ENCODE results near the gene LIN54. TPM values are rescaled to one million over a fixed set of nuclear protein-coding genes. Genes with fewer than 3 reads are reported as not detected.

The LIN54 gene
- total and polyA plus RNA-seq, 2 of the 13 experiments (the other 11 are each of a cell fraction or from before 2014, with no cell fraction given) = 25.2 to 32.9 TPM

GRCh38 chr4:82898322-82899243 is 112.0 kb downstream of the LIN54 start (continued):
- TF ChIP-seq, protein P1, sequence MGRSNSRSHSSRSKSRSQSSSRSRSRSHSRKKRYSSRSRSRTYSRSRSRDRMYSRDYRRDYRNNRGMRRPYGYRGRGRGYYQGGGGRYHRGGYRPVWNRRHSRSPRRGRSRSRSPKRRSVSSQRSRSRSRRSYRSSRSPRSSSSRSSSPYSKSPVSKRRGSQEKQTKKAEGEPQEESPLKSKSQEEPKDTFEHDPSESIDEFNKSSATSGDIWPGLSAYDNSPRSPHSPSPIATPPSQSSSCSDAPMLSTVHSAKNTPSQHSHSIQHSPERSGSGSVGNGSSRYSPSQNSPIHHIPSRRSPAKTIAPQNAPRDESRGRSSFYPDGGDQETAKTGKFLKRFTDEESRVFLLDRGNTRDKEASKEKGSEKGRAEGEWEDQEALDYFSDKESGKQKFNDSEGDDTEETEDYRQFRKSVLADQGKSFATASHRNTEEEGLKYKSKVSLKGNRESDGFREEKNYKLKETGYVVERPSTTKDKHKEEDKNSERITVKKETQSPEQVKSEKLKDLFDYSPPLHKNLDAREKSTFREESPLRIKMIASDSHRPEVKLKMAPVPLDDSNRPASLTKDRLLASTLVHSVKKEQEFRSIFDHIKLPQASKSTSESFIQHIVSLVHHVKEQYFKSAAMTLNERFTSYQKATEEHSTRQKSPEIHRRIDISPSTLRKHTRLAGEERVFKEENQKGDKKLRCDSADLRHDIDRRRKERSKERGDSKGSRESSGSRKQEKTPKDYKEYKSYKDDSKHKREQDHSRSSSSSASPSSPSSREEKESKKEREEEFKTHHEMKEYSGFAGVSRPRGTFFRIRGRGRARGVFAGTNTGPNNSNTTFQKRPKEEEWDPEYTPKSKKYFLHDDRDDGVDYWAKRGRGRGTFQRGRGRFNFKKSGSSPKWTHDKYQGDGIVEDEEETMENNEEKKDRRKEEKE (IDR thresholded peaks at IDR 0.05) = no peak
- TF ChIP-seq FOSL2 (CRISPR knock-in tag; IDR thresholded peaks at IDR 0.05) (peak; percentile 36; the same call in 1 of the 2 replicates), ZNF780A (CRISPR knock-in tag; IDR thresholded peaks at IDR 0.05) (no peak), PREB (CRISPR knock-in tag; IDR thresholded peaks at IDR 0.05) (no peak), NR2F6 (IDR thresholded peaks at IDR 0.05) (no peak), NR2F6 (CRISPR knock-in tag; IDR thresholded peaks at IDR 0.05) (no peak), ZNF205 (CRISPR knock-in tag; IDR thresholded peaks at IDR 0.05) (no peak), RBM22 (optimal IDR thresholded peaks at IDR 0.05; ENCODE audit: low read length) (no peak)

GRCh38 chr4:82896755-82897154 is 113.9 kb downstream of the LIN54 start:
- ChIA-PET POLR2A (no interaction called here), CTCF (ENCODE audit: low intra/inter-chr PET ratio, low total read pairs) (no interaction called here)
- intact Hi-C loops (cut with micrococcal nuclease; ENCODE audit: unreplicated experiment) (no loop called here), in situ Hi-C loops (cut with HindIII; ENCODE audit: extremely low pct_ligation_motif_present, low pct_unique_long_range_greater_than_20kb) (no loop called here)
- H3K36me3 ChIP-seq (replicated peaks in 1 of 2; ENCODE audit: control insufficient read depth in 1 of 2, insufficient read depth in 2 of 2, low read length in 2 of 2) = no peaks in the 10 kb centered on the region; a peak in 2 of 5 replicates
- no peaks in the 10 kb centered on the region for H4K20me1 ChIP-seq (ENCODE audit: insufficient read depth, low read length)
- FAIRE-seq (no peak), DNase-seq (ENCODE audit: low spot score) (no peak), ATAC-seq (no peak)
- H3K9ac ChIP-seq (ENCODE audit: insufficient read depth, low read depth, low read length) = no peak overlapping the region
- H2AFZ ChIP-seq (ENCODE audit: low read length) = no peak overlapping the region
- no peaks in the 10 kb centered on the region; a peak in 1 of 5 replicates for H3K27me3 ChIP-seq (ENCODE audit: control insufficient read depth in 1 of 2, insufficient read depth in 2 of 2, low read length in 2 of 2)
- 0 out of 2 replicates have a peak overlapping the region, but pooled peaks have one; percentile 2 for H3K4me2 ChIP-seq (ENCODE audit: low read depth, low read length)
- H3K4me3 ChIP-seq (replicated peaks in 1 of 3; ENCODE audit: insufficient read depth in 1 of 3, low read depth in 2 of 3, low read length in 3 of 3) = no peak overlapping the region
- BruUV-seq (replicated peaks) = no TSS peak
- WGBS (ENCODE audit: low lambda C conversion rate) = 91% methylated on average over 1 of the region's 1 CpG
- H3K79me2 ChIP-seq (ENCODE audit: insufficient read depth, low read length) = peaks cover 60% of the 10 kb centered on the region
- no peaks in the 10 kb centered on the region for H3K9me3 ChIP-seq (ENCODE audit: low read length)
- H3K4me1 ChIP-seq (ENCODE audit: insufficient read depth, low read length) = peaks cover 63% of the 10 kb centered on the region
- no peak overlapping the region for H3K27ac ChIP-seq (ENCODE audit: extremely low read length, insufficient read depth, low read length)
- TF ChIP-seq ZNF761 (CRISPR knock-in tag; conservative IDR thresholded peaks at IDR 0.05) (no peak), ZNF280D (CRISPR knock-in tag; IDR thresholded peaks at IDR 0.05) (no peak), ZNF790 (CRISPR knock-in tag; IDR thresholded peaks at IDR 0.05; ENCODE audit: borderline replicate concordance) (no peak), NFIC (IDR thresholded peaks at IDR 0.05; ENCODE audit: low read length) (no peak), PBX3 (CRISPR knock-in tag; IDR thresholded peaks at IDR 0.05; ENCODE audit: borderline replicate concordance) (no peak), ZNF138 (CRISPR knock-in tag; IDR thresholded peaks at IDR 0.05; ENCODE audit: low read depth) (no peak), ZMYM4 (CRISPR knock-in tag; IDR thresholded peaks at IDR 0.05) (no peak)
